NCI-H2227 (cell line): ENCODE measurements around the gene DNAI2.
"Not testable (repeated sequence)": the region's sequence is repeated elsewhere in the genome, so short reads cannot be mapped to it uniquely, and the experiment has no call there.

Experiments used
- DNase-seq: peaks from one replicate; lab custom pipeline; 2025; ENCODE audit not compliant: unreplicated experiment; lab: John Stamatoyannopoulos, UW

DNAI2 gene

DNA sequence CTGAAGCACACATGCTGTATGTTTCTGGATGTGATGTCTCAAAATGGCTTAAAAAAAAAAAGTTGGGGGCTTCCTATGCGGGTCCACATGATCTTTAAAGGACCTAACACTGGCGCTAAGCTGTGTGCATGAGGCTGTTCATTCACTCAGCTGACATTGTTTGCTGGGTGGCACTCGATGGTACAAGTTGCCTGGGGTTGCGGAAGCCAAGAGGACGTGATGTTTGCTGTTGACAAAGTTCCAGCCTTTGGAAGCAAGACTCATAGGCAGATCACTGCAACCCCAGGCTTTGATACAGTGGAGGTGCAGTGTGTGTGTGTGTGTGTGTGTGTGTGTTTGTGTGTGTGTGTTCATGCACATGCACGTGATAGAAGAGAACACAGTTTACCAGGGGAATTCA, 29.5 kb upstream of the DNAI2 start:
- DNase-seq, result no peak

DNA sequence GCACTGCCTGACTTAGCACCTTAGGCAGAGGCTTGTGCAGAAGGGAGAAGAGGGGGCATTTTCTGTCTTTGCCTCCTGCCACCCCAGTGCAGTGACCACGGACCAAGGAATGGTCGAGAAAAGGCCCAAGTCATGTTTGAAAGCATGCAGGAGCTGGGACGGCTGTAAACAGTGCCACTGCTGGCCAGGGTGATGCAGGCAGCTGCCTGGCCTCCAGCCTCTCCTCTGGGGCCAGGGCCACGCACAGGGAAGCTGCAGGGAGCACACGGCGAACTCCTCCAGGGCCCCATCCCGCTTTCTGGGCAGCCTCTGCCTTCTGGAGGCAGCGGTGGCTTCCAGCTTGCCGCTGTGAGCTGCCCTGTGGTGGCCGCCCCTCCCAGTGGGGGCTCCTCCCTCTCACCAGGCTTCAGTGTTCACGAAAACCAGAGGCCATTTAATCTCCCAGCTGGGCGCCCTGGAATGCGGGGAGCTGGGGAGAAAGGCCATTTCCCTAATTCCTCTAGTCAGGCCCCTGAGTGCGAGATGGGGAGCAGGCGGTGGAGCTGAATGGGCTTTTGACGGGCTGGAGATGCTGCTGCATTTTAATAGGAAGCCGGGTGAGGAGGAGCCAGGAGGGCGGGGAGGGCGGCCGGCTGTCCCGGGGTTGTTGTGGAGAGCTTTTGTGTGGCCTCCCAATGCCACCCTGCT, 28.7 kb upstream of the DNAI2 start:
- peak; percentile 62 for DNase-seq

DNA sequence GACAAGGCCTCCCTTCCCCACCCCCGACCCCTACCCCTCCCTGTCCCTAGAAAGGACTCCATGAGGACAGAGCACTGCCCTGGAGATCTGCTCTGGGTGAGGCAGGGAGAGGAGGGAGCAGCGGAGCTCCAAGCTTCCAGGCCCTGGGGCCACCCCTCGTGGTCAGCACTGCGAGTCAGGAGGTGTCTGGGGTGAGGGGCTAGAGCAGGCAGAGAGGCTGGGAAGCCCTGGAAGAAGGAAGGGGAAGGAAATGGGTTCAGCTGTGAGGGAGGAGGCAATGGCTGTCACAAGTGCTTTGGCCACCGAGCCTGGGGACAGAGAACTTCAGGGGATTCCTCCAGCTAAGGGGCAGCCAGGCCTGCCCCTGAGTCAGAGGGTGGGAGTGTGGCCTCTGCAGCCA, 28.2 kb upstream of the DNAI2 start:
- no peak for DNase-seq

DNA sequence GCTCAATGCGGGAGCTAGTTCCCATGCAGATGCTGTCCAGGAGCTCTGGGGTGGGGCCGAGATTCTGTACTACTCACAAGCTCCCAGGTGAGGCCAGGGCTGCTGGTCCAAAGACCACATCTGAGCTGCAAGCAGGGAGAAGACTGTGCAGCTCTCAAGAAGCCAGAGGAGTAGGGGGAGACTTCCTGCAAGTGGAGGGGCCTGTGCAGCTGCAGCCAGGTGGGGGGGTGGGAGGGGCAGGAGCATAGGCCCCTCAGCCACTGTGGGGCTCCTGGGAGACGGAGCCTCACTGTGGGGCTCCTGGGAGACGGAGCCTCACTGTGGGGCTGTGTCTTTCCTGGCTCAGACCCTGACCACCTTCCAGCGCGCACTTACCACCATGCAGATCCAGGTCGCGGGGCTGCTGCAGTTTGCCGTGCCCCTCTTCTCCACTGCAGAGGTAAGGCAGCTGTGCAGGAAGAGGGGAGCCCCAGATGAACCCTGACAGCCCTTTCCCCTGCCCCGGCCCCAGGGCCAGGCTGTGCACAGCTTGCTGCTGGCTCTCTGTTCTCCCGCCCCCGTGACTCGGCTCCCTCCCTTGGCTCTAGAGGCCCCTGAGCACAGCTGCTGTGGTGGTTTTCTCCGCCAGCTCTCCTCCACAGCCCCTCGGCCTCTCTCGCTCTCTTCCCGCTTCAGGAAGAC, 24.3 kb upstream of the DNAI2 start:
- DNase-seq, result no peak

GRCh38 chr17:74250324-74250995, 23.6 kb upstream of the DNAI2 start:
- DNase-seq, result no peak

DNA sequence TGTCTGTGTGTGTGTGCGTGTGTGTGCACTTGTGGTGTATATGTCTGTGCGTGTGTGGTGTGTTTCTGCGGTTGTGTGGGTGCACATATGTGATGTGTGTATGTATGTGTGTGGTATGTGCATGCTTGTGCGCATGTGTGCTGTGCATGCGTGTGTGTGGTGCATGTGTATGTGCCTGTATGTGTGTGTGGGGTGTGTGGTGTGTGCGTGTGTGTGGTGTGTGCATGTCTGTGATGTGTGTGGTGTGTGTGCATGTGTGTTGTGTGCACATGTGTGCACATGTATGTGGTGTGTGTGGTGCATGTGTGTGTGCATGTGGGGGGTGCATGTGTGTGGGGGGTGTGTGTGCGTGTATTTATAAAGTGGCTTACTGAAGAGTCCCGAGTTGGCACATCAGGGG, 23.0 kb upstream of the DNAI2 start:
- DNase-seq, result no peak

DNA sequence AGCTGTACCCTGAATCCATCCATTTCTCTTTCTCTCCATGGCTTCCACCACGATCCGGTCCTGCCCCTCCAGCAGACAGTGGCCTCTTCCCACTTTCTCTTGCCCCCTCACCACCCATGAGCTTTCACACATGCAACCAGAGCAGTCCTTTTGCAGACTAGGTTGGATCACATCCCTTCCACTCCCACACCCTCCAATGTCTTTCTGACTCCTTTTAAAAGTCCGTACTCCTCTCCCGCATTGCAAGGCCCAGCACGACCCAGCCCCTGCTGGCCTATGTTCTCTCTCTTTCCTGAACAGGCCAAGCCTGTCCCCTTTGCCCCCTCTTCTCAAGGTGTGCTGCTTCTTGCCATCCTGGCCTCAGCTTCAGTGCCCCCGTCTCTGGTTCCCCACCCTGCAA, 22.5 kb upstream of the DNAI2 start:
- DNase-seq, result no peak

DNA sequence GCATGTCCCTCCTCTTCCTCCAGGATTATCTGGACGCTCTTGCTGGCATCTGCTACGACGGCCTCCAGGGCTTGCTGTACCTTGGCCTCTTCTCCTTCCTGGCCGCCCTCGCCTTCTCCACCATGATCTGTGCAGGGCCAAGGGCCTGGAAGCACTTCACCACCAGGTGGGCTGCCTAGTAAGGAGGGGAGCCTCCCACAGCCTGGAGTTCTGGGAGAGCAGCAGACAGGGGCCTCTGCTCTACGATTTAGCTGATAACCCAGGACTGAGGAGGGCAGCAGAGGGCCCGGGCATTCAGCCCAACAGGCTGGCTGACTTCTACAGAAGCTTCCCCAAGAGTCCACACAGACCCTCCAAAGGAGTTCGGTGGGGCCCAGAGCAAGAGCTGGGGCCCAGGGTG, 21.8 kb upstream of the DNAI2 start:
- DNase-seq, result no peak

DNA sequence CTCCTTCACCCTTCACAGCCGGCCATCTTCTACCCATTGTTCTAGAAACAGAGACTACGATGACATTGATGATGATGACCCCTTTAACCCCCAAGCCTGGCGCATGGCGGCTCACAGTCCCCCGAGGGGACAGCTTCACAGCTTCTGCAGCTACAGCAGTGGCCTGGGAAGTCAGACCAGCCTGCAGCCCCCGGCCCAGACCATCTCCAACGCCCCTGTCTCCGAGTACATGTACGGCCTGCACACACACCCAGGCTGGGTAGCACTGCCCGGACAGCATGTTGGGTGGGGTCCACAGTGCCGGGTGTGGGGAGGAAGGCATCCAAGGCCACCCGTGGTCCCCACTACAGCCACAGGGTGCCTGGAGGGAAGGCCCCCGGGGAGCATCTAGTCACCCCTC, 21.0 kb upstream of the DNAI2 start:
- no peak for DNase-seq

DNA sequence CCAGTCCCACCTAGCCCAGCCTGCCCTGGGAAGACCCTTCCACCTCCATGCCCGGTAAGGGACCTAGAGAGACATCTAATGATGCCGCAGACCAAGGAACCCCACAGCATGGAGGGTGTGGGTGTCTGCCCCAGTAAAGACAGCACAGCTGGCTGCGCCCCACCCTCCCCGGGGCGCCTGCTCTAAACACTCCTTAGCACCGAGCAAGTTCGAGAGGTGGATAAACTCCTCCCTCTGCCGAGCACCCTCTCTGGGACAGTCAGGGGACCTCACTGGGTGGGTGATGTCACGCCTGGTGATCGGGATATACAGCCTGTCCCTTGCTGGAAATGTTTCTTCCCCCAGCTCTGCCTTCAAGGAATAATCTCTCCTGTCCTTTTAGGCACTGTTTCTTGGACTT, 16.7 kb upstream of the DNAI2 start:
- no peak for DNase-seq

- DNase-seq, result no peak
Observed at GRCh38 chr17:74259667-74260524, 14.1 kb upstream of the DNAI2 start.

- no peak for DNase-seq
Observed at GRCh38 chr17:74260525-74260850, 13.5 kb upstream of the DNAI2 start.

DNA sequence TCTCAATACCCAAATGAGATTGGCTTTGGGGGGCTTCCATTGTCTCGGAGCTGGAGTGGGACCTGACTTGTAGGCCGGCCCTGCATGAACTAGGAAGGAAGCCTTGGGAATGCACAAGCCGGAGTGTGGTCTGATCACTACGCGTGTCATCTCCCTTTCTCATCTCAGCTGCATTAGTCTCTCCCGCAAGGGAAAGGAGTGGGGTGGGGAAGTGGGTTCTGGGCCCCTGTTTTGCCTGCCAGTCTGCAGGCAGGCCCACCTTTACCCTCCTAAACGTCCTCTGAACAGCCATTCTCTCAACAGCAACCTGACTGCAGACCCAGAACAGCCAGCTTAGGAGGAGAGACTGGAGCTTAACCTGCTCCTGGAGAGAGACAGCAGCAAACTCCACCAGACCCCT, 11.4 kb upstream of the DNAI2 start:
- DNase-seq, result no peak

DNA sequence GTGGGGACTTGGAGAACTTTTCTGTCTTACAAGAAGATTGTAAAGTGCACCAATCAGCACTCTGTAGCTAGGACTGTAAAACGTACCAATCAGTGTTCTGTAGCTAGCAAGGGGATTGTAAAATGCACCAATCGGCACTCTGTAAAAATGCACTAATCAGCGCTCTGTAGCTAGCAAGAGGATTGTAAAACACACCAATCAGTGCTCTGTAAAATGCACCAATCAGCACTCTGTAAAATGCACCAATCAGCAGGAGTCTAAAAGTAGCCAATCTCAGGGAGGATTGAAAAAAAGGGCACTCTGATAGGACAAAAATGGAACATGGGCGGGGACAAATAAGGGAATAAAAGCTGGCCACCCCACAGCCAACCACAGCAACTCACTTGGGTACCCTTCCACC, 7.0 kb upstream of the DNAI2 start:
- DNase-seq, result not testable (repeated sequence)

GRCh38 chr17:74267579-74267978, 6.5 kb upstream of the DNAI2 start:
- DNase-seq, result no peak

- no peak for DNase-seq
Observed at GRCh38 chr17:74267987-74268499, 6.0 kb upstream of the DNAI2 start.

DNA sequence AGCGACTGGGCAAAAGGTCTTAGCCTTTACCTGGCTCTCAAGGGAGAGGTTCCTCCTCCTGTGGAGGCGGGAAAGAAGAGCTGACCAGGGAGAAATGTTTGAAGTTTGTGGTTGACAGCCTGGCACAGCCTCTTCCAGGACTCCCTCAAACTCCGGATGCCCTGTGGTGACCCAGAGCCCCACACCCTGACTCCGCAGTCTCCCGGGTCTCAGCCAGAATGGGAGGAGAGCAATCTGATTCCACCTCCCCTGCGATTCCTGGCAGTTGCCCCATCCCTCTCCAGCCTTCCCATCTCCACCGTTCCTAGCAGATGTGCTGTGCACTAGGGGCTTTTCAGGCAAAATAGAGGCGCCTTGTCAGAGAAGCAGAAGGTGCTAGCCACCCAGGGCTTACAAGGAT, 5.5 kb upstream of the DNAI2 start:
- DNase-seq, result no peak

GRCh38 chr17:74270333-74270732, 3.7 kb upstream of the DNAI2 start:
- DNase-seq, result no peak

GRCh38 chr17:74271281-74271680, 2.8 kb upstream of the DNAI2 start:
- DNase-seq, result no peak

DNA sequence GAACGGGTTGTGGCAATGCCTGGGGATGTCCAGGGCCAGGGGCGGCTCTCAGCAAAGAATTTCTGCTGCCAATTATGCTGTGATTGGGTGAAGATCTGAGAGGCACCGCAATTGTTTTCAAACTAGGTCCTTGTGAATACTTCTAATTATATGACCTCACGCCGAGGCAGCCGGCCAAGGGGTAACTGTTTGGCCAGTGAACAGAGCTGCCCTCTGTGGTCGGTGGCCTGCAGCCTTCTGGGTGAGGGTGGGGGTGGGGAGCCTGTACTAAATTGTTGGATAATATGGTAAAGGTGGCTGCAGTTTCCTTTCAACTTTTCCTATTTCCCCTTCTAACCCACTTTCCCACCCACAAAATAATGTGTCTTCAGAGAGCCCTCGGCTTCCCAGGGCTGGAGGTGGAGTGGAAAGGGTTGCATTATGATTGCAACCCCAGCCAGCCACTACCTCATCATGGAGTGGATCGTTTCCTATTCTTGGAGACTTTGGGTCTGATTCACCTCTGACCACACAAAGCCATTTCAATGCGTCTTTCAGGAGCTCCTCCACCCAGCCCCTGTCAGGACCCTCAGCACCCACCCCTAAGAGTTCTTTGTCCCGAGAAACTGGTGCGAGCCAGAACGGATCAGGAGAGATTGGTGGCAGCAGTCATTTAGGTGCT, 2.0 kb upstream of the DNAI2 start:
- no peak for DNase-seq

- DNase-seq, result no peak
Observed at GRCh38 chr17:74272731-74273201, 1.3 kb upstream of the DNAI2 start.
